ENCODE results near the gene TUBGCP6. TPM values are rescaled to one million over a fixed set of nuclear protein-coding genes. Genes with fewer than 3 reads are reported as not detected.
"Not testable (repeated sequence)": the region's sequence is repeated elsewhere in the genome, so short reads cannot be mapped to it uniquely, and the experiment has no call there.

The TUBGCP6 gene
- total RNA-seq, 3 donors from 2014 or later: 34.2 to 66.2 (median 59.6) TPM

- H3K4me3 ChIP-seq: peak overlapping the region in 2 of 3 donors; percentile 64 to 88
- H3K27me3 ChIP-seq: no peaks in the 10 kb centered on the region
- no peak for DNase-seq (ENCODE audit: low spot score in 2 of 2)
- intact Hi-C loops (cut with DNase I; ENCODE audit: low total_unique reads): no loop called here
- no peaks in the 10 kb centered on the region for H3K4me1 ChIP-seq
- H3K9me3 ChIP-seq: no peaks in the 10 kb centered on the region
- TF ChIP-seq POLR2AphosphoS5 (IDR thresholded peaks at IDR 0.05) (no peak), CTCF (IDR thresholded peaks at IDR 0.05) (no peak), POLR2A (IDR thresholded peaks at IDR 0.05) (no peak)
- no peak overlapping the region for H3K27ac ChIP-seq
- no peaks in the 10 kb centered on the region for H3K36me3 ChIP-seq
Observed at GRCh38 chr22:50169181-50169759, 75.6 kb downstream of the TUBGCP6 start.

- H3K4me1 ChIP-seq; H3K27ac ChIP-seq; H3K36me3 ChIP-seq; H3K4me3 ChIP-seq; H3K9me3 ChIP-seq; H3K27me3 ChIP-seq; DNase-seq (ENCODE audit: low spot score in 2 of 2); intact Hi-C loops (cut with DNase I; ENCODE audit: low total_unique reads): not testable (repeated sequence)
Observed at GRCh38 chr22:50168490-50169180, 76.2 kb downstream of the TUBGCP6 start.

GRCh38 chr22:50167689-50168489 is 76.9 kb downstream of the TUBGCP6 start:
- DNase-seq (ENCODE audit: low spot score in 2 of 2): no peak
- Histone ChIP-seq H3K4me3 (no peak overlapping the region), H3K4me1 (no peaks in the 10 kb centered on the region), H3K27ac (no peak overlapping the region), H3K27me3 (no peaks in the 10 kb centered on the region), H3K9me3 (no peaks in the 10 kb centered on the region), H3K36me3 (no peaks in the 10 kb centered on the region)
- intact Hi-C loops (cut with DNase I; ENCODE audit: low total_unique reads): no loop called here
- TF ChIP-seq POLR2AphosphoS5 (IDR thresholded peaks at IDR 0.05): no peak
- no peak for TF ChIP-seq POLR2A (IDR thresholded peaks at IDR 0.05)
- TF ChIP-seq CTCF (IDR thresholded peaks at IDR 0.05): no peak

Other genes starting within 250 kb of the TUBGCP6 start
- gene IL17REL, start 232.3 kb downstream of the TUBGCP6 start, total RNA-seq: not detected
- gene TTLL8, start 186.7 kb downstream of the TUBGCP6 start, total RNA-seq: not detected
- gene MLC1, start 159.6 kb downstream of the TUBGCP6 start, total RNA-seq: under 1 TPM in 1 of 3 donors, not detected in 2; 0.15 TPM
- under 1 TPM; 0.16 to 0.44 (median 0.33) TPM for gene MOV10L1, start 155.0 kb downstream of the TUBGCP6 start, total RNA-seq
- 1 to 10 TPM in 2 of 3 donors, under 1 TPM in 1; 0.64 to 2.0 (median 1.8) TPM for gene PANX2, start 74.3 kb downstream of the TUBGCP6 start, total RNA-seq
- gene TRABD, start 59.1 kb downstream of the TUBGCP6 start, total RNA-seq: 10 to 100 TPM; 17.3 to 35.7 (median 28.2) TPM
- gene SELENOO, start 44.0 kb downstream of the TUBGCP6 start, total RNA-seq: 10 to 100 TPM; 24.3 to 32.3 (median 31.8) TPM
- gene HDAC10, start 6.2 kb upstream of the TUBGCP6 start, total RNA-seq: 10 to 100 TPM; 22.9 to 35.7 (median 29.4) TPM
- 1 to 10 TPM; 3.8 to 9.8 (median 5.3) TPM for gene MAPK12, start 16.7 kb upstream of the TUBGCP6 start, total RNA-seq
- 10 to 100 TPM in 2 of 3 donors, 1 to 10 TPM in 1; 5.7 to 16.5 (median 13.4) TPM for gene MAPK11, start 25.4 kb upstream of the TUBGCP6 start, total RNA-seq
- gene PLXNB2, start 62.6 kb upstream of the TUBGCP6 start, total RNA-seq: 100 to 1,000 TPM in 2 of 3 donors, 10 to 100 TPM in 1; 79.0 to 137 (median 122) TPM
- 1 to 10 TPM; 1.8 to 6.9 (median 5.4) TPM for gene DENND6B, start 82.0 kb upstream of the TUBGCP6 start, total RNA-seq
- gene PPP6R2, start 98.3 kb upstream of the TUBGCP6 start, total RNA-seq: 10 to 100 TPM; 48.3 to 54.1 (median 49.5) TPM
- gene SBF1, start 230.0 kb upstream of the TUBGCP6 start, total RNA-seq: 10 to 100 TPM; 30.6 to 33.1 (median 30.6) TPM
- gene ADM2, start 236.5 kb upstream of the TUBGCP6 start, total RNA-seq: under 1 TPM in 2 of 3 donors, not detected in 1; 0.59 to 0.98 TPM
- not detected for gene MIOX, start 241.8 kb upstream of the TUBGCP6 start, total RNA-seq

Data from breast epithelium (tissue), 4 donors.